OCI-LY1 (cell line): Measurements from ENCODE around the gene CIB4.

Experiments used
- CTCF ChIP-seq: fragments of 200-600 bp; sonication (generic), shearing (Covaris generic); IDR thresholded peaks from 2 replicates; pipeline ENCODE4 v1.5.1; 2017; ENCODE audit warnings: mild to moderate bottlenecking, antibody characterized with exemption, low read length, moderate library complexity, mixed read lengths
- EZH2 ChIP-seq: fragments of 200-600 bp; sonication (generic), shearing (Covaris generic); IDR thresholded peaks from 2 replicates; pipeline ENCODE4 v1.8.0; 2017; ENCODE audit warnings: borderline replicate concordance, mixed run types, mild to moderate bottlenecking, antibody characterized with exemption, low read length, moderate library complexity, mixed read lengths

- no peak for TF ChIP-seq CTCF
- no peak for TF ChIP-seq EZH2
Measured at GRCh38 chr2:26635401-26635800, 5.8 kb downstream of the CIB4 start.
